GM18517 (cell line): ENCODE measurements around the gene S100A13.

ENCODE experiments used
- ATAC-seq: cut with Tn5 transposase; IDR thresholded peaks from one replicate; pipeline ENCODE4 v1.9.1; 2021; ENCODE audit warnings: mild to moderate bottlenecking, moderate library complexity; ENCODE audit not compliant: unreplicated experiment

The S100A13 gene

DNA sequence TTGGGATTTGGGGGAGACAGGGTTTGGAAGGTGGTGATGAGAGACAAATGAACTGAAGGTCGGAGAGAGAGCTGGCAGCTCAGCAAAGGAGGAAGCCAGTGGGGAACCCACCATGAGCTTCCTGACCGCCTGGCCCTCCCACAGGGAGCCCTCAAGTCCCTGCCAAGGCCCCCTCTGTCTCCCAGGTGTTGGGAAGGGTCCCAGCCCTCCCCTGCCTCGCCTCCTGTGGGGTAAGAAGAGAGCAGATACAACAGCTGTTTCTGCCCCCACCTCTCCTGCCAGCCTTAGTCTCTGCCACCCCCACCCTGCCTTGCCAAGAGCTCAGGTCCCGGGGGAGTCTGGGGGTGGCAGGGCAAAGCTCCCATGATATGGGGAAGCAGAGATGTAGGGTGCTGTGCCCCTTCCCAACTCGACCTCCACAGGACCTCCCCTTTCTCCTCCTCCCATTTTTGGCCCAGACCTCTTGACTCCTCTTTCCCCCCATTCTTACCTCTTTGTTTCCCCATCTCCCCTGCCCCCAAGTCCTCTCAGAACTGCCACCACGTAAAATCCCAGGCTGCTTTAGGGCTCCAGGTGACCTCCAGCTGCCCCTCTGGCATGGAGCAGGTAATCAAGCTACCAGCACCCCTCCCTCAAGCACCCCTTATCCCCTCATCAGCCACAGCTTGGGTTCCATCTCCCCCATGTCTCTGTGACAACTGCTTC is 1.5 kb upstream of the S100A13 start:
- no peak for ATAC-seq

DNA sequence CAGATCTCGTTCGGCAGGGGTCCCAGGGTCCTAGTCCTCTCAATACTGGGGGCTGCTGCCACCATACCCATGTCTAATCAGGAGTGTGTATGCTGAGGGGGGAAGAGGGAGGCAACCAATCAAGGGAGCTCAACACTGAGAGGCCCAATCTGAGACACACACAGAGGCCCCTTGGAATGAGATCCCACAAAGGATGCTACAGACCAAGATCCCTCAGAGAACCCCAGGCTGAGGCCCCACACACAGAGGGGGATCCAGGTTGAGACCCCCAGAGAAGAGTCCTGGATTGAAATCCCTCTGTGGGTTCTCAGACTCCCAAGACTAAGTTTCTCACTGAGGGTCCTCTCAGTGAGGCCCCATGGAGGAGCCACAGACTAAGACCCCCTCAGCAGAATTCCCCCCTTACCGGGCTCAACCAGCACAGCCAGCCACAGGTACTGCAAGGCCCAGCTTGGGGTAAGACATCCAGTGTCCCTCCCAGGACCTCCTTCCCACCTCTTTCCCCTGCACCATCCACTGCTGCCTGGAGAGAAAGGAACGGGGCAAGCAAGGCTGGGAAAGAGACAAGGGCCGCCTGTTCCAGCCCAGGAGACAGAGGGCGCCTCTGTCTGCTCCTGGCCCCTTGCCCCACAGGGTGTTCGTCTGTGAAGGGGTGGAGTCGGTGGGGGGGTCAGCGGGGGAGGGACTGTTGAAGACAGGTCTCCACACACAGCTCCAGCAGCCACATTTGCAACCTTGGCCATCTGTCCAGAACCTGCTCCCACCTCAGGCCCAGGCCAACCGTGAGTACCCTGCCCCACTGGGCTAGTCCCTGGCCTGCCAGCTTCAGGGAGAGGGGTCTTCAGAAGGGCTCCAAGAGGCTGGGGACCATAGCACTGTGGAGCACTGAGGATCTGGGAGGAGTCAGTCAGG is 666 bp upstream of the S100A13 start, which contains the start of gene S100A1:
S100A1 (plus strand) TSS at position 720 of the 912 bp plus-strand sequence. CDS start 2,088 bp downstream, outside the sequence.
- ATAC-seq: no peak

DNA sequence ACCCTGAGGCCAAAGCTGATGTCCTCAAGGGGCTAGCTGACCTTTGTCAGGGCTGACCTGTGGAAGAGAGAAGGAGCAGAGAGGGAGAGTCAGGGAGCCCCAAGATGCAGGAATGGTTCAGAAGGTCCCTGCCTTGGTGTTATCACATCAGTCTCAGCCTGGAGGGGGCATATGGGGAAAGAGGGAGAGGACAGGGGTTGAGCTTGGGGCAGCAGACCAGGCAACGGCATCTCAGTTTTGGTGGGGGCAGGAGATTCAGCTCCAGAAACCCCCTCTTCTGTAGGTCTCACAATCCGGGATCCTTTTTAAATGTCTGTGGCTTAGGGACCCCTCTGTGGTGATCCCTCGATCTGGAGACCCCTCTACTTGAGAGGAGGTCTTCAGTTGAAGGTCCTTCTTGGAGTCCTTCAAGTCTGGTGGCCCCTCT is 815 bp downstream of the S100A13 start:
- ATAC-seq: no peak

DNA sequence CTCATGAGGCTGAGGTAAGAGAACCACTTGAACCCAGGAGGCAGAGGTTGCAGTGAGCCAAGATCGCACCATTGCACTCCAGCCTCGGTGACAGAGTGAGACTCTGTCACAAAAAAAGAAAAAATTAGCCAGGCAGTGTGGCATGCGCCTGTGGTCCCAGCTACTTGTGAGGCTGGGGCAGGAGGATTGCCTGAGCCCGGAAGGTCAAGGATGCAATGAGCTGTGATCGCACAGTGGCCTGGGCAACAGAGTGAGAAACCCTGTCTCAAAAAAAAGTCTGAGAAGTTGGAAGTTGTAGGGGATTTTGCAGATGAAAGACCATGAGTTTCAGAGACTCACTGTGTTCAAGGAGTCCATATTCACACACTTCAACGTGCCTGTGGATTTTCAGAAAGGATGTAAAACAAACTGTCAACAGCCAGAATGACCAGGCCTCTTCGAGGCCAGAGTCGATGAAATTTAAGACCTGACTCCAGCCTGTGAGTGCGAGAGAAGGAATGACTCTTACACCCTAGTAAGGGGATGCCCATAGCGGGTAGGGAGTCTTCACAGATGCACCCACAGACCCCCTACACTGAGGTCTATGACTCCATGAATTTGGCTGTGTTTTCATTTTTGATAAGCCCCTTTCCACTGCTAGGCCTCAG is 2.2 kb downstream of the S100A13 start:
- ATAC-seq: no peak

DNA sequence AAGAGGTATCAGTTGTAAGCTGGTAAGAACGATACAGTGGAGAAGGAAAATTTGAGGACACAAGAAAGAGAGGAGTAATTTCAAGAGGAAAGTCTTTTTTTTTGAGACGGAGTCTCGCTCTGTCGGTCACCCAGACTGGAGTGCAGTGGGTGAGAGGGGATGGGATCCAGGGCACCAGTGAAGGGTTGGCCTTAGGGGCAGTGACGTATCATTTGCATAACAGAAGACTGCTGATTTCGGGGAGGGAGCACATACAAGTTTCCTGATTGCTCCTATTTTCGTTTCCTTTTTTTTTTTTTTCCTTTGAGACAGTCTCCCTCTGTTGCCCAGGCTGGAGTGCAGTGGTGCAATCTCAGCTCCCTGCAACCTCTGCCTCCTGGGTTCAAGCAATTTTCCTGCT is 4.2 kb downstream of the S100A13 start:
- ATAC-seq: no peak

DNA sequence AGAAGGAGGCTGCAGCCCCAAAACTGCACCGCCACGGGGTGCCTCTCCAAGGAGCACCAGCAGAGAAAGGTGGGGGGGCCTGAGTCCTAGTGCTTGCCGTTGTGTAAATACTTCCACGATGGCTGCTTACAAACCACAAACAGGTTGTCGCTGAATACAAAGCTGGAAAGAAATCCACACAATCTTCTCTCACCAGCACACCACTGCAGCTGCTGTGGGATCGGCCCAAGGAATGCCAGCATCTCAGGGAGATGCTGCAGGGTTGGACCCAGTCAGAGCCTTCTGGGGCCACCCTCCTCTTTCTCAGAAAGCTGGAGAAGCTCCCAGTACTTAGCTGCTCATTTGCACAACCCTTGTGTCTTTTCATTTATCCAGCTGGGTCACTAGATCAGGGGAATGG is 8.1 kb downstream of the S100A13 start:
- no peak for ATAC-seq

DNA sequence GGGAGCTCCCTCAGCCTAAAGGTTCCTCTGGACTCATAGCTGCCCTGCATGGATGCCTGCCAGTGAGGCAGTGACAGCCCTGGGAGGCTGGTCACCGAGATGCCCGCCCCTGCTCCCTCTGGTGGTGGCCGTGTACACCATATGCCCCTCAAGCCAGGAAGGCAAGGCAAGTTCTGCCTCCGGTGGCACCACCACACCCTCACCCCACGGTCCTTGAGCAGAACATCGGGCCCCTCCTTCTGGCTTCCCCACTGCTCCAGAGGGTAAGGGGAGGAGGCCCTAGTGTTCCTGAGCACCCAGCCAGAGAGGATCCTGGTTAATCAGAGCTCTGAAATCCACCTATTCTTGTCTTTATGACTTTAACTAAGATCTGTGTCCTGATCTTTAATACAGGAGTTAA is 9.6 kb downstream of the S100A13 start:
- ATAC-seq: no peak

DNA sequence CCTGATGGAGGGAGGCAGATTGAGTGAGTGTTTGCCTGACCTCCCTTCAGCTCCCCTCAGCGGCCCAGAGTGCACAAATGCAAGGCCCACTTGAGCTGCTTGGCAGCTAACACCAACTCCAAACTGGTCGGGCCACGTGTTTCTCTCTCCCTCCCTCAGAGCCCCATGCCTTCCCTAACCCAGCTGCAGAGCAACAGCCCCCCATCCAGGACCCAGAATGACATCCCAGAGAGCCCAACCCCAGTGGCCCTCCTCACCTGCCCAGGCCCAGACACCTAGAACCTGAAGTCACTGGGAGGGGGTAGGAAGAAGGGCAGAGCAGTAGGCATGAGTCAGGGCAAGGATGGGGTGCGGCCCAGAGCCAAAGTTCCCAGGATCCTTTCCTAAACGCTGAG is 10.4 kb downstream of the S100A13 start:
- ATAC-seq: no peak

DNA sequence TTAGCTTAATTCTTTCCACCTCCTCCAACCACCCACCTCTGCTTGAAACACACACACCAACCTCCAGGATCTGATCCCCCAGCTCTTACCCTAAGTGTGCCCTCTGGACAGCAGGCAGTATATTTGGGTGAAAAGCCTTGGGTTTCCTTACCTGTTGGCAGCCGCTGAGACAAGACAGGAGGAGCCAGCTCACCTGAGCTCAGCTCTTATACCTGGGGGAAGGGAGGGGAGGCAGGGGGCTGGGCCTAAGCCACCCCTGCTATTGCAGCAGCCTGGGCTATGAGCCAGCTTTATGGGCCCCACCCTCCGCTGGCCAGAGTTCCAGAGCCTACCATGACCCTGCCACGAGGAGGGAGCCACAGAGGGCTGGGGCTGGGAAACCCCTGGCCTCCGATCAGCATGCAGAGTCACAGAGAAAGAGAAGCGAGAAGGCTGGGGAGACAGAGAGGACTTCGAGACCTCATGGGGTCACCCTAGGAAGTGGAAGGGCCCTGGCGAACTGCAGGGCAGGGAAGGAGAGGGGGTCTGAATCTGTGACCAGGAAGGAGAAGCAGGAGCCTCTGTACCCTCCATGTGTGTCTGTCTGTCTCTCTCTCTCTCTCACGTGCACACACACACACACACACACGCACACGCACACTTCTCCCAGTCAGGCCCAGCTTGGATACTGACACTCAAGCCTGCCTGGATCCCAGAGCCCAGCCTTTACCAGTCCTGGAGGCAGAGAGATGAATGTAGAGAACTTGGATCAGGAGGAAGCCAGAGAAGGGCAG is 11.0 kb downstream of the S100A13 start, which contains the start of gene S100A14:
S100A14 (minus strand) TSS at position 182 of the 773 bp plus-strand sequence. CDS start 467 bp downstream, outside the sequence.
- no peak for ATAC-seq

DNA sequence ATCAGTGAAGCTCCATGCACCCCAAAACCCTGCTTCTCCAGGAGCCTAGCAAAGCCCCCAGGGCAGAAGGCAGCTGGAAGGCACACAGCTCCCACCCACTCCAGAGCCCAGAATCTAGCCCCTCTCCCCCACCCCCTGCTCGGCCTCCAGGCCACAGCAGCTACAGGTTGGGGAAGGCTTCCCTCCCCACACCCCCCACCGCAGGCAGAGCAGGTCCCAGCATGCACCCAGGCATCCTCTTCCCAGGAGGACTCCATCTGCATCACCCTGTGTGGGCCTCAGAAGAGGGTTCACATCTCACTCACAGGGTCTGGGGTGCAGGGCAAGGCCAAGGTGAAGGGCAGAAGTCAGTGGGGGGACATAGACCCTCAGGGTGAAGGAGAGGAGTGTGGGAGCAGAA is 11.9 kb downstream of the S100A13 start:
- no peak for ATAC-seq

DNA sequence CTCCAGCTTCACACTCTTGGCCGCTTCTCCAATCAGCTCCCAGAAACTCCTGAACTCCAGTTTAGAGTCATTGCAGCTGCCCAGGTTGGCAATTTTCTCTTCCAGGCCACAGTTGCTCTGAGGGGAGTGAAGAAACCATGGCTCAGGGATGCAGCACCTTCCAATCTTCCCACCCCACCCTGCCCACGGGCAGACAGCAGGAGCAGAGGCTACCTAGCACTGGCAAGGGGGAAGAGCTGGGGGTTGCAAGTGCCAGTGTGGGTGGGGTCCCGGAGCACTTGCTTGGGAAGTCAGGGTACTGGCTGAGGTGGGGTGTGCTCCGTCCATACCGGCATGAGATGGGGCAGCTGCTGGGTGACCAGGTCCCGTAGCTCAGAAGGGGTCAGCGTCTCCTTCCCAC is 12.4 kb downstream of the S100A13 start:
- no peak for ATAC-seq

DNA sequence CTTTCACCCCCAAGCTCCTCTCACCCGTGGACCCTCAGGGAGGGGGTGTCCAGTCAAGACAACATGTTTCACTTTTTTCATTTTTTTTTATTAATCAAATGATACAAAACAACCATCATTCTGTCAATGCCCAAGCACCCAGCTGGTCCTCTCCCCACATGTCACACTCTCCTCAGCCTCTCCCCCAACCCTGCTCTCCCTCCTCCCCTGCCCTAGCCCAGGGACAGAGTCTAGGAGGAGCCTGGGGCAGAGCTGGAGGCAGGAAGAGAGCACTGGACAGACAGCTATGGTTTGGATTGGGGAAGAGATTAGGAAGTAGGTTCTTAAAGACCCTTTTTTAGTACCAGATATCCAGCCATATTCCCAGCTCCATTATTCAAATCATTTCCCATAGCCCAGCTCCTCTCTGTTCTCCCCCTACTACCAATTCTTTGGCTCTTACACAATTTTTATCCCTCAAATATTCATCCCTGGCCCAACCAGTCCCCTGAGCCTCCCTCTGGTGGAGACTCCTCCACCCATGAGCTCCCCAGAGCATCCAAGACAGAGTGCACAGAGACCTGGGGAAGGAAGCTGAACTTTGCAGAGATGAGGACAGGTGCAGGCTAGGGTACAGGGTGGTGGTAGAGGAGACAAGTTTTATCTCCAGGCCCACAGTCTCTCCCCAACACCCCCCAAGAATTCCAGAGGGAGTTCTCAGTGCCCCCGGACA is 13.0 kb downstream of the S100A13 start:
- ATAC-seq: no peak

DNA sequence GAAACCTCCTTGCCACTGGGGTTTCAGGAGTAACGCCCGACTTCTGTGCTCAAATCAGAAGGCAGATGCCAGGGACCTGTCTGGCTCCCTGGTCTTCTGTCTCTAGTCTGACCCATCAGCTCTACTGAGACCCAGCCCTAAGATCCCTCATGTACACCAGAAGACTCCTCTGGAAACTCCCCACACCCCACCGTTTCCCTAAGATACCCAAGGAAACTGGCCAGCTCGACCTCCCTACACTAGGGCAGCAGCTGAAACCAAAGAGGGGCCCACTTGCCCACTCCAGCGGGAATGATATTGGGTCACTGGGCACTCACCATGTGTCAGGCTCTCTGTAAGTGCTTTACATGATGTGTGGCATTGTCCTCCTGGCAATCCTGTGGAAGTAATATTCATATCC is 13.9 kb downstream of the S100A13 start:
- ATAC-seq: no peak

DNA sequence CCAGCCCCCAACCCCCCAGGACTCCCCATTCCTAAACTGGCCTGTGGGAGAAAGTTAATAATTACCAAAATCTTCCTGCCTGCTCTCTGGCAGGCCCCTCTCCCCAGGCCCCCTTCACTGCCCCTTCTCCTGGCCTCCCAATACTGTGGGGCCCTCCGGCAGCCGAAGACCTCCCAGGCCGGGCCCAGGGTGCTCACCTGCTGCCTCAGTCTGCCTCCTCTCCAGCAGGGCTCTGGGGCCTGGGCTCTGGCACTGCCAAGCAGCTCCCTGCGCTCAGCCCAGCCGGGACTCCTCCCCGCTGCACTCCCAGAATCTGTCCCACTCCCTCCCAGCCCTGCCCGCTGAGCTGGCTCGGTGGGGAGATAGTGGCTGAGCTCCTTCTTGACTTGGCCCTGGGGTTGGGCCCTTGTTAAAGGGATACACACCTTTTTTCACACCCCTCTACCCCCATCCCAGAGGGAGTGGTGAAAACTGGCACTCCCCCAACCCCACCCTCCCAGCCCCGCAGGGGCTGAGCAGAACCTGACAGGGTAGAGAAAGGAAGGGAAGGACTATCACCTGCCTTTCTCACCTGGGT is 14.5 kb downstream of the S100A13 start, which contains the start of gene S100A16:
S100A16 (minus strand) TSS at position 383 of the 577 bp plus-strand sequence. CDS start 4,986 bp downstream, outside the sequence.
- no peak for ATAC-seq

DNA sequence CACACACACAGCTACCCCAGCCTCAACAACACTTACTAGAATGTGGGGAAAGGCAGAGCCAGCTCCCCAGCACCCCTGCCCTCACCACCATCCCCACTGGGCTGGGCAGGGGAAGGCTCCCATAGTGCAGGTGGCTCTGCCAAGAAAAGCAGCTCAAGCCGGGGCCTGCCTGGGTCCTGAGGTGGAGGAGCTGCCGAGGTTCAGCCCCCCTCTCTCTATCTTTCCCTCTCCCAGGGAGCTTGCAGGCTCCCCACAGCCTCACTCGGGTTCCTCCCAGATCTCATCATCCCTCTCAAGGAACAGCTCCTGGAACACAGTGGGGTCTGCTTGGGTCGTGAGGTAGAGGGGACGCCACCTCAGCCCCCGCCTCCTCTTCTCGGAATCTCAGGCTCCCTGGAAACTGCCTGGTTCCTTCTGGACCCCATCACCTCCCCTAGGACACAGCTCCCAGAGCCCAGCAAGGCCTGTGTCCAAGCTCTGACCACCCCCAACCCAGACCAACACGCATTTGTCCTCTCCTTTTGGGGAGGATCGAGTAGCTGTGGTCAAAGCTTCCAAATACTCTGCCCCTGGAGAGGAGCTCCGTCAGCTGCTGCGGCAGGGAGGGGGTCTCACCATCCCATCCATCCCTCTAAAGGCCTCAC is 15.1 kb downstream of the S100A13 start:
- no peak for ATAC-seq

DNA sequence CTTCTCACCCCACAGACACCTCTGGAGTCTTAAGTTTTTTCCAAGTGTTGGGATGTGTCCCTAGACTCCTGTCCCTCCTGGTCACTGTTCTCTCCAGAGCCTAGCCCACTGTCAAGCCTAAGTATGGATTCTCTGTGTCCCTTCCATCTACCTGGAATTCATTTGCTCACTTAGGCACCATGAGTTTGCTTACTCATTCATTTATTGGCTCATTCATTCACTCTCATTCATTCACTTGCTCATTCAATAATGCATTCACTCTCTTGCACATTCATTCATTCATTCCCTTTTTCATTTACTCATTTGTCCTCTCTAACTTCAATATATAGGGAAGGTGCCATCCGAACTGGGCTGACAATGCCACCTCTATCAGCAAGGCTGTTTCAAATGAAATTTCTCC is 15.9 kb downstream of the S100A13 start:
- ATAC-seq: no peak

DNA sequence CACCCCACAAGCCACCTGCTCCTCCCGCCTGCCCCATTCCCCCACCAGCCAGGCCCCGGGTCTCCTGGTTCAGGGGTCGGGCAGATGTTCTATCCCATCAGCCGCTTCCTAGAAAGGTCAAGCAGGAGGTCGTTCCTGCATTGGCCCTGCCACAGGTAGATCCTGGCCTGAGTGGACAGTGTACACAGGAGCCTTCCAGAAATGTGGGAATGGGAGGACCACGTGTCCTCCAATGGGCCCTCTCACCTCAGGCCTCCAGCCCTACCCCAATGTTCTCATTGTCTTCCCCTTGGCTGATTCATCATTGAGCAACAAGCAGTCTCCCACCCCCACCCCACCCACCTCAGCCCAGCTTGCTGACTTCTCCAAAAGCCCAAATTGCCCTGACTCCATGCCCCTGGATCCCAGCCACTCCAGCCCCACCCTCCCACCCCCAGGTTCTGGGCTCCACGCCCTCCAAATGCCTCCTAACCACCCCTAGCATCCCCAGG is 16.4 kb downstream of the S100A13 start:
- no peak for ATAC-seq

DNA sequence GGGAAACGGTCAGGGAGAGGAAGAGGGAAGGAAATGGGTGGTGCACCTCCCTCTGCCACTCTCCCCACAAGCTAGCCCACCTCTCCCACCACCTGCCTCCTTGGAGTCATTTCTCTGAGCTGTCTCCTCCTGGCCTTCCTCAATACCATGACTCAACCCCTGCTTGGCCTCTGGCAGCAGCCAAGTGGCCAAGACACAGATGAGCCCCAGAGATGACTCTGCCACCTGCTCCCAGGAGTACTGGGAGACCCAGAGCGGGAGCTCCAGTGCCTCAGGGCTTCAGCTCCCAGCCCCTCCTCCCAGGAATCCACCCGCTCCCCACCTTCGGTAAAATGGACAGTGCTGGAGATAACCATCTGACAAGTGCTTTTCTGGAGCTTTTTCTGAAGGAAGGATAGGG is 17.0 kb downstream of the S100A13 start:
- no peak for ATAC-seq

DNA sequence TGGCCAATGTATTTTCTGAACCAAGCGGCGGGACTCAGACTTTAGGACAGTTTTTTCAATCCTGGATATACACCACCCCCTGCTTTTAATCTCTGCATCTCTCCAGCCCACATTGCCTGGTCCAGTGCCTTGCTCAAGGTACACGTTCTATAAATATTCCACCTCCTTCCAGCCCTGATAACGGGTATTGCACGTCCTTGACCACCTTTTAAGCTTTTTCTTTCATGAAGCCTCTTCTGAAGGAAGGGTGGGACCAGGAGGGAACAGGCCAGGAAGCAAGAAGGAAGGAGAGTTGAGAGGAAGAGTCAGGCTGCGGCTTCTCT is 17.8 kb downstream of the S100A13 start:
- ATAC-seq: no peak
